ENCODE measurements around the gene GALR2. TPM values are rescaled to one million over a fixed set of nuclear protein-coding genes. Genes with fewer than 3 reads are reported as not detected.

Gene GALR2
- total RNA-seq, 2 experiments from 2014 or later = 0.63 TPM; not detected in 1

DNA sequence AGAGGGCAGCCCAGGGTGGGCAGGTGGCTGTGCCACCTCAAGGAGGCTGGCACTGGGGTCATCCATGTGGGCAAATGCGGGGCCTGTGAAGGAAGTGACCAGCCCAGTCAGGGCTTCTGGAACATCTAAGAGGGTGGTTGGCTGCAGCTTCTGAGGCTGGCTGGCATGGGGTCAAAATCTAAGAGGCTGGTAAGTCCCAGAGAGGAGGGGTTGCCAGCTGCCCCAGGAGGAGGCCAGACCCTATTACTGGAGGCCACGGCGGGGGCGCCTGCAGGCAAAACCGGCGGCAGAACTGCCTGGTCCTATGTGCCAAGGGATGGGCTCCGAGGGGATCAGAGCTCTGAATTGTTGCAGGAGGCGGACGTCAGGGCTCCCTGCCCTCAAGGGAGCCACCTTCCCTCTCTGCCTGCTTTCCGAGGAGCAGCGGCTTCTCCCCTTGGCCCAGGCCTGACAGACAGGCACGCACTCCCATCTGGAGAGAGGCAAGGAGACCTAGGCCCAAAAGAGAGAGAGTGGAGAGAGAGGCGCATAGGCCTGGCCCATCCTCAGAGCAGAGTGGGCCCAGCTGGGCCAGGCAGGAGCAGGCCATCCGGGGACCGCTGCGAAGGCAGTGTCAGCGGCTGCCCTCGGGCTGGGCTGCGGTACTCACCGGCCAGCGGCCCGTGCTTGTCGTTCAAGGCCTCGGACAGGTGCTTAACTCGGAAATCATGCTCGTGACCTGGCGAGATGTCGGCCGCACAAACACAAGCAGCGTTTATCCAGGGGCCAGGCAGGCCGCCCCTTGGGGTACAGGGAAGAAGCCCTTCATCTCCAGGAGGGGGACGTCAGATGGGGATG is 15.3 kb downstream of the GALR2 start:
- POLR2A ChIA-PET = interaction anchor here (1.5 kb wide), 1 partner anchor 13 kb away, joined by 4 read pairs; the partner anchor contains the start of gene EXOC7
- no peak overlapping the region for H3K27ac ChIP-seq (ENCODE audit: low read depth, low read length, poor library complexity, severe bottlenecking)
- TF ChIP-seq, protein P1, sequence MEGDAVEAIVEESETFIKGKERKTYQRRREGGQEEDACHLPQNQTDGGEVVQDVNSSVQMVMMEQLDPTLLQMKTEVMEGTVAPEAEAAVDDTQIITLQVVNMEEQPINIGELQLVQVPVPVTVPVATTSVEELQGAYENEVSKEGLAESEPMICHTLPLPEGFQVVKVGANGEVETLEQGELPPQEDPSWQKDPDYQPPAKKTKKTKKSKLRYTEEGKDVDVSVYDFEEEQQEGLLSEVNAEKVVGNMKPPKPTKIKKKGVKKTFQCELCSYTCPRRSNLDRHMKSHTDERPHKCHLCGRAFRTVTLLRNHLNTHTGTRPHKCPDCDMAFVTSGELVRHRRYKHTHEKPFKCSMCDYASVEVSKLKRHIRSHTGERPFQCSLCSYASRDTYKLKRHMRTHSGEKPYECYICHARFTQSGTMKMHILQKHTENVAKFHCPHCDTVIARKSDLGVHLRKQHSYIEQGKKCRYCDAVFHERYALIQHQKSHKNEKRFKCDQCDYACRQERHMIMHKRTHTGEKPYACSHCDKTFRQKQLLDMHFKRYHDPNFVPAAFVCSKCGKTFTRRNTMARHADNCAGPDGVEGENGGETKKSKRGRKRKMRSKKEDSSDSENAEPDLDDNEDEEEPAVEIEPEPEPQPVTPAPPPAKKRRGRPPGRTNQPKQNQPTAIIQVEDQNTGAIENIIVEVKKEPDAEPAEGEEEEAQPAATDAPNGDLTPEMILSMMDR (conservative IDR thresholded peaks at IDR 0.05; ENCODE audit: low read length) = no peak
- no peak for TF ChIP-seq EZH2phosphoT487 (IDR thresholded peaks at IDR 0.05; ENCODE audit: borderline replicate concordance, low read depth, low read length)
- no peak overlapping the region for H2AFZ ChIP-seq (ENCODE audit: low read length)
- peaks cover 71% of the 10 kb centered on the region for H3K36me3 ChIP-seq (ENCODE audit: insufficient read depth, low read length)
- no peaks in the 10 kb centered on the region for H4K20me1 ChIP-seq (ENCODE audit: insufficient read depth, low read length)
- H3K4me1 ChIP-seq (ENCODE audit: insufficient read depth, low read length, poor library complexity, severe bottlenecking) = no peaks in the 10 kb centered on the region
- DNase-seq (ENCODE audit: low spot score) = no peak
- H3K4me3 ChIP-seq (ENCODE audit: low read depth, low read length, poor library complexity, severe bottlenecking) = no peak overlapping the region
- no peak overlapping the region for H3K4me2 ChIP-seq (ENCODE audit: low read length)
- no peaks in the 10 kb centered on the region for H3K9me3 ChIP-seq (ENCODE audit: low read length)
- BruUV-seq (replicated peaks) = no TSS peak
- H3K9me2 ChIP-seq (ENCODE audit: insufficient read depth, low read length) = no peaks in the 10 kb centered on the region
- CTCF ChIA-PET (ENCODE audit: unreplicated experiment) = interaction anchor here (1.6 kb wide), 1 partner anchor 76 kb away, joined by 4 read pairs; no protein-coding TSS in a partner anchor
- intact Hi-C loops (cut with micrococcal nuclease; ENCODE audit: unreplicated experiment) = no loop called here
- H3K79me2 ChIP-seq (ENCODE audit: insufficient read depth, low read depth, low read length) = no peaks in the 10 kb centered on the region

DNA sequence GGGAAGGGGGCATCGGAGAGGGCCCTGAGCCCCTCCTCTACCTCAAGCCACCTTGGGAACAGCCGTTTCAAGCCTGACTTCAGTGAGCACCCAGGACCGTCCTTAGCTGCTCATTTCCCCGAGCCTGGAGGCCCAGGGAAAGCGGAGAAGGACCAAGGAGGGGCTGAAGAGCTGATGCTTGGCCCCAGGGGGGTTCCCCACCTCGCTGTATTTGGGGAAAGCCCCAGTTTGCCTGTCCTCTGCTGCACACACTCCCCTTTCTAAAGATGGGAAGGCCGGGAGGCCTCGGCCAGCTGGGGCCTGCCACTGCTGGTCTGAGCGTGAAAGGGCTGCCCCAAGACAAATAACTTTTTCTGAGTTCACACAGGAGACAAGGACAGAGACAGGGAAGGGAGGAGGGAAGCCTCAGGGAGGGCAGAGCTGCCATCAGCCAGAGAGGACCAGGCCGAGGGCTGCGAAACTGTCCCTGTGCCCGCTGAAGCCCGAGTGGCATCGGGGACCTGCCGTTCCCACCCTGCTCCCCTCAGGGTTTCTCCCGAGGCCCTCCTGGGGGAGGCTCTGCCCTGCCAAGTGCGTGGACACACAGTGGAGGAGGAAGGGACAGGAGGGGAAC is 16.0 kb downstream of the GALR2 start:
- CTCF ChIA-PET (ENCODE audit: unreplicated experiment) = no interaction called here
- POLR2A ChIA-PET = interaction anchor here (0.6 kb wide), 1 partner anchor 193 kb away, joined by 3 read pairs; no protein-coding TSS in a partner anchor

More for the DNA sequence above, 16.0 kb downstream of the GALR2 start:
- no peak overlapping the region for H2AFZ ChIP-seq (ENCODE audit: low read length)
- H3K36me3 ChIP-seq (ENCODE audit: insufficient read depth, low read length) = peaks cover 67% of the 10 kb centered on the region
- no peak overlapping the region for H3K4me3 ChIP-seq (ENCODE audit: low read depth, low read length, poor library complexity, severe bottlenecking)
- no peaks in the 10 kb centered on the region for H3K9me2 ChIP-seq (ENCODE audit: insufficient read depth, low read length)
- H4K20me1 ChIP-seq (ENCODE audit: insufficient read depth, low read length) = no peaks in the 10 kb centered on the region
- no peaks in the 10 kb centered on the region for H3K9me3 ChIP-seq (ENCODE audit: low read length)
- intact Hi-C loops (cut with micrococcal nuclease; ENCODE audit: unreplicated experiment) = no loop called here
- DNase-seq (ENCODE audit: low spot score) = no peak
- BruUV-seq (replicated peaks) = no TSS peak
- no peaks in the 10 kb centered on the region for H3K4me1 ChIP-seq (ENCODE audit: insufficient read depth, low read length, poor library complexity, severe bottlenecking)
- TF ChIP-seq, protein P1 (conservative IDR thresholded peaks at IDR 0.05; ENCODE audit: low read length) = no peak
- no peak for TF ChIP-seq EZH2phosphoT487 (IDR thresholded peaks at IDR 0.05; ENCODE audit: borderline replicate concordance, low read depth, low read length)
- H3K4me2 ChIP-seq (ENCODE audit: low read length) = no peak overlapping the region
- H3K27ac ChIP-seq (ENCODE audit: low read depth, low read length, poor library complexity, severe bottlenecking) = no peak overlapping the region
- H3K79me2 ChIP-seq (ENCODE audit: insufficient read depth, low read depth, low read length) = no peaks in the 10 kb centered on the region
